ENCODE data around the gene AGR2. TPM values are rescaled to one million over a fixed set of nuclear protein-coding genes. Genes with fewer than 3 reads are reported as not detected.

AGR2 gene
- total RNA-seq, 1 donor from 2014 or later, result 93.0 TPM

GRCh38 chr7:16747102-16747501 lies 57.7 kb downstream of the AGR2 start:
- H3K27me3 ChIP-seq (ENCODE audit: low read depth), result no peaks in the 10 kb centered on the region
- ATAC-seq (no peak), DNase-seq (no peak)
- H3K9me3 ChIP-seq, result no peaks in the 10 kb centered on the region
- no peak overlapping the region for H3K27ac ChIP-seq
- TF ChIP-seq CTCF (IDR thresholded peaks at IDR 0.05), result no peak
- no peaks in the 10 kb centered on the region for H3K4me1 ChIP-seq
- H3K36me3 ChIP-seq, result no peaks in the 10 kb centered on the region
- intact Hi-C loops (cut with DNase I), result no loop called here
- no peak overlapping the region for H3K4me3 ChIP-seq

GRCh38 chr7:16745645-16746044 lies 59.2 kb downstream of the AGR2 start:
- Histone ChIP-seq H3K4me3 (no peak overlapping the region), H3K27ac (no peak overlapping the region), H3K9me3 (no peaks in the 10 kb centered on the region), H3K36me3 (no peaks in the 10 kb centered on the region), H3K27me3 (ENCODE audit: low read depth) (no peaks in the 10 kb centered on the region), H3K4me1 (no peaks in the 10 kb centered on the region)
- no peak for TF ChIP-seq CTCF (IDR thresholded peaks at IDR 0.05)
- ATAC-seq (no peak), DNase-seq (no peak)
- intact Hi-C loops (cut with DNase I), result no loop called here

GRCh38 chr7:16744518-16745250 lies 60.1 kb downstream of the AGR2 start:
- H3K27me3 ChIP-seq (ENCODE audit: low read depth), result no peaks in the 10 kb centered on the region
- no peaks in the 10 kb centered on the region for H3K9me3 ChIP-seq
- no peak for DNase-seq
- no peaks in the 10 kb centered on the region for H3K4me1 ChIP-seq
- no peaks in the 10 kb centered on the region for H3K36me3 ChIP-seq
- no peak overlapping the region for H3K27ac ChIP-seq
- ATAC-seq, result no peak
- no peak for TF ChIP-seq CTCF (IDR thresholded peaks at IDR 0.05)
- no peak overlapping the region for H3K4me3 ChIP-seq
- intact Hi-C loops (cut with DNase I), result no loop called here

GRCh38 chr7:16743236-16743635 lies 61.6 kb downstream of the AGR2 start:
- intact Hi-C loops (cut with DNase I), result no loop called here
- no peak overlapping the region for H3K27ac ChIP-seq
- TF ChIP-seq CTCF (IDR thresholded peaks at IDR 0.05), result no peak
- no peaks in the 10 kb centered on the region for H3K36me3 ChIP-seq
- H3K9me3 ChIP-seq, result no peaks in the 10 kb centered on the region
- no peaks in the 10 kb centered on the region for H3K27me3 ChIP-seq (ENCODE audit: low read depth)
- no peak overlapping the region for H3K4me3 ChIP-seq
- DNase-seq, result no peak
- no peak for ATAC-seq
- no peaks in the 10 kb centered on the region for H3K4me1 ChIP-seq

GRCh38 chr7:16742547-16742946 lies 62.3 kb downstream of the AGR2 start:
- Histone ChIP-seq H3K4me3 (no peak overlapping the region), H3K27ac (no peak overlapping the region), H3K4me1 (no peaks in the 10 kb centered on the region), H3K9me3 (no peaks in the 10 kb centered on the region), H3K27me3 (ENCODE audit: low read depth) (no peaks in the 10 kb centered on the region), H3K36me3 (no peaks in the 10 kb centered on the region)
- TF ChIP-seq CTCF (IDR thresholded peaks at IDR 0.05), result no peak
- intact Hi-C loops (cut with DNase I), result no loop called here
- ATAC-seq, result no peak
- DNase-seq, result no peak

Other genes starting within 250 kb of the AGR2 start
- gene ANKMY2, start 159.2 kb downstream of the AGR2 start, total RNA-seq, result 13.9 TPM
- 24.6 TPM for gene BZW2, start 158.8 kb downstream of the AGR2 start, total RNA-seq
- 120 TPM for gene TSPAN13, start 51.2 kb downstream of the AGR2 start, total RNA-seq
- gene AGR3, start 77.0 kb upstream of the AGR2 start, total RNA-seq, result 105 TPM

All from lower lobe of right lung (tissue), 2 donors.